ENCODE results near the gene IL17F.

The IL17F gene

DNA sequence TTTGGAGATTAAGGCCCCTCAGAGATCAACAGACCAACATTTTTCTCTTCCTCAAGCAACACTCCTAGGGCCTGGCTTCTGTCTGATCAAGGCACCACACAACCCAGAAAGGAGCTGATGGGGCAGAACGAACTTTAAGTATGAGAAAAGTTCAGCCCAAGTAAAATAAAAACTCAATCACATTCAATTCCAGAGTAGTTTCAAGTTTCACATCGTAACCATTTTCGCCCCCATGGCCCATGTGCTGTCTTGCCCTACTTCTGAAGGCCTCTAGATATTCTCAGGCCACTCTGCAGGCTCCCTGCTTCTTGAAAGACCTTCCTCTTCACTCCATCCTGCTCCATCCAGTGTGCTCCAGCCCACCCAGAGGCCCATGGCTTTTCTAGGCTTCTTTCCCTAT lies 53.9 kb downstream of the IL17F start:
- no peak for DNase-seq (ENCODE audit: low read depth)

DNA sequence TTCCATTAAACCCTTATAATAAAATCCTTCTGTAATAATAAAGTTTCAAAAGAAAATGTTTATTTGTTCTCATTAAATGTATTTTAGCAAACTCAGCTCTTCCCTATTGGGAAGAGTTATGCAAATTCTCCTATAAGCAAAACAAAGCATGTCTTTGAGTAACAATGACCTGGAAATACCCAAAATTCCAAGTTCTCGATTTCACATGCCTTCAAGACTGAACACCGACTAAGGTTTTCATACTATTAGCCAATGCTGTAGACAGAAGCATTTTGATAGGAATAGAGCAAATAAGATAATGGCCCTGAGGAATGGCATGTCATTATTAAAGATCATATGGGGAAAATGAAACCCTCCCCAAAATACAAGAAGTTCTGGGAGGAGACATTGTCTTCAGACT lies 54.3 kb downstream of the IL17F start:
- no peak for DNase-seq (ENCODE audit: low read depth)

DNA sequence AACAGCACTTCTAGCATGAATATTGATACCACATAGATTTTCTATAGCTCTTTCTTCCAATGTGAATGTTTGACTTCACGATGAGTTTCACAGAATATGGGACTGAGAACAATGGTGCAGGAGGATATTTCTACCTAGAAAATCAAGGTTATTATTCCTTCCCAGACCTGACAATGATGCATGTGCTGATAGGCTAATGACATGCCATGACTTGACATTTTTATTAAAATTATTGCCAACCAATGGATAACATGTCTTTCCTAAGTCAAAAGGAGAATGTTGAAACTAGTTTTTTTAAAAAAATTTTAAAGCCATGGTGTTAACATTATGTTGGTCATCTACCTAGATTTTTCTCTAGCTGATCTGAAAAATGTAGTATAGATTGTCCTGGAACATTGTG lies 57.2 kb downstream of the IL17F start:
- DNase-seq (ENCODE audit: low read depth), result no peak
